Measurements from ENCODE around the gene EP400. TPM values are rescaled to one million over a fixed set of nuclear protein-coding genes. Genes with fewer than 3 reads are reported as not detected.

The EP400 gene
- total and polyA plus RNA-seq, 9 of the 15 experiments (the other 6 are each of a cell fraction or from before 2014, with no cell fraction given): 4.5 to 58.0 (median 7.0) TPM

DNA sequence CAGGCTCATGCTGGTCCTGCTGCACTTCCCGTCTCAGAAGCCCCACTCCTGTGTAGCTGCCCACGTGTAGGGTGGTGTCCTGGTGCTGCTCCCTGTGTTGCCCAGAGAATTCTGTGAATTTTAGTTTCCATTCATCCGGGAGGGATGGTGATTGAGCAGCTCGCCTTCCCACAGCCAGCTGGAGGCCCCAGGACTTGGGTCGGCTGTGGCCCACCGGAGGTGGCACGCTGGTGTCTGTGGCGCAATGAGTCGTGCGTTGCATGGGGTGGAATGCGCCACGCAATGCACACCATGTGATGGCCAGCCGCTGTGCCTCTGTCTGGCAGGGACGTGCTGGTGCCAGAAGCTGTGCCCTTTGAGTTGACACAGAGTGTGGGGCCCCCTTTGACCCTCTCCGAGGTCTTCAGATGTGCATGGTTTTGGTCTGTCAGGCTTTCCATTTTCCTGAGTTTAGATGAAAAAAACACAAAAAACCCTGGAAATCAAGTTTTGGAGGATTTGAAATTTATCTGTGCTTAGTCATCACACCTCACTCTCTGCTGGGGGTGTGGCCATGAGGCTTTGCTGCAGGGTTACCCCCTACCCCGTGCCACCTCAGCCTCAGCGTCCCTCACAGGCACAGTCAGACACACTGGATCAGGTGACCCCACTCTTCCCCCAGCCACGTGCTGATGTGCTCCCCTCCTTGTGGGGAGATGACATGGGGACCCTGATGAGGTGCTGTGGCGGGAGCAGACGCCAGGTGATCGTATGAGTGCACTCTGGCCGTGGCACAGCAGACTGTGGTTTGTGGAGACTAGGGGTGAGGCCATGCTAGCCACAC, 64.6 kb downstream of the EP400 start:
- H3K4me2 ChIP-seq (ENCODE audit: insufficient read depth, low read length): no peak overlapping the region
- H3K9ac ChIP-seq (ENCODE audit: insufficient read depth in 1 of 2, low read depth in 2 of 2, low read length in 2 of 2): peak overlapping the region in 1 of 2 experiments; percentile 39; a peak in 1 of 4 replicates
- no peak for TF ChIP-seq SREBF2 (CRISPR knock-in tag; IDR thresholded peaks at IDR 0.05)
- TF ChIP-seq KDM2B (CRISPR knock-in tag; IDR thresholded peaks at IDR 0.05): no peak
- peak; percentile 40 for TF ChIP-seq RBM22 (IDR thresholded peaks at IDR 0.05; ENCODE audit: low read depth, low read length, poor library complexity, severe bottlenecking)
- TF ChIP-seq POLR2G (IDR thresholded peaks at IDR 0.05; ENCODE audit: low read depth, low read length): peak; percentile 47
- ATAC-seq (no peak; the same call in 2 of the 3 replicates), FAIRE-seq (no peak), DNase-seq (ENCODE audit: extremely low read depth in 1 of 4, low spot score in 3 of 4) (no peak)
- H2AFZ ChIP-seq (ENCODE audit: low read depth, low read length): no peak overlapping the region
- no peak overlapping the region for H3K4me3 ChIP-seq
- in situ Hi-C loops (cut with MboI) (no loop called here), intact Hi-C loops (cut with micrococcal nuclease) (no loop called here)
- H3K4me1 ChIP-seq (replicated peaks in 1 of 2; ENCODE audit: control insufficient read depth in 2 of 2, insufficient read depth in 2 of 2, low read length in 2 of 2): peaks cover 0 to 4% of the 10 kb centered on the region in 2 experiments; a peak in 1 of 5 replicates
- no peaks in the 10 kb centered on the region for H4K20me1 ChIP-seq (replicated peaks; ENCODE audit: control insufficient read depth, insufficient read depth, low read length)
- no peak overlapping the region for H3K27ac ChIP-seq (ENCODE audit: extremely low read depth, low read depth, low read length)
- POLR2A ChIA-PET: no interaction called here
- no peaks in the 10 kb centered on the region for H3K9me1 ChIP-seq (ENCODE audit: control insufficient read depth, insufficient read depth, low read length)
- H3K79me2 ChIP-seq (ENCODE audit: control insufficient read depth, insufficient read depth, low read length): no peaks in the 10 kb centered on the region
- CTCF ChIA-PET (ENCODE audit: low intra/inter-chr PET ratio): no interaction called here
- H3K27me3 ChIP-seq (ENCODE audit: control insufficient read depth in 2 of 2, insufficient read depth in 2 of 2, low read length in 2 of 2): no peaks in the 10 kb centered on the region
- no TSS peak for BruUV-seq (replicated peaks)
- WGBS (ENCODE audit: insufficient coverage, low coverage, missing lambda C conversion rate): 87% methylated on average over 19 of the region's 22 CpGs
- peaks cover 92% of the 10 kb centered on the region; the same call in 2 of the 3 replicates for H3K36me3 ChIP-seq (ENCODE audit: control insufficient read depth, insufficient read depth, low read length)
- H3K9me3 ChIP-seq (replicated peaks; ENCODE audit: control insufficient read depth, insufficient read depth, low read depth, low read length): no peaks in the 10 kb centered on the region

- peak; percentile 33; the same call in 2 of the 3 replicates for ATAC-seq
- Histone ChIP-seq H3K4me2 (ENCODE audit: insufficient read depth, low read length) (no peak overlapping the region), H3K9me3 (replicated peaks; ENCODE audit: control insufficient read depth, insufficient read depth, low read depth, low read length) (no peaks in the 10 kb centered on the region), H3K79me2 (ENCODE audit: control insufficient read depth, insufficient read depth, low read length) (no peaks in the 10 kb centered on the region), H3K4me3 (no peak overlapping the region), H3K27me3 (ENCODE audit: control insufficient read depth in 2 of 2, insufficient read depth in 2 of 2, low read length in 2 of 2) (no peaks in the 10 kb centered on the region), H3K27ac (ENCODE audit: extremely low read depth, low read depth, low read length) (no peak overlapping the region), H4K20me1 (replicated peaks; ENCODE audit: control insufficient read depth, insufficient read depth, low read length) (no peaks in the 10 kb centered on the region), H3K36me3 (ENCODE audit: control insufficient read depth, insufficient read depth, low read length) (peaks cover 95% of the 10 kb centered on the region; the same call in 2 of the 3 replicates), H2AFZ (ENCODE audit: low read depth, low read length) (no peak overlapping the region), H3K9me1 (ENCODE audit: control insufficient read depth, insufficient read depth, low read length) (no peaks in the 10 kb centered on the region), H3K4me1 (replicated peaks in 1 of 2; ENCODE audit: control insufficient read depth in 2 of 2, insufficient read depth in 2 of 2, low read length in 2 of 2) (peaks cover 0 to 4% of the 10 kb centered on the region in 2 experiments; a peak in 1 of 5 replicates), H3K9ac (ENCODE audit: insufficient read depth in 1 of 2, low read depth in 2 of 2, low read length in 2 of 2) (no peak overlapping the region)
- in situ Hi-C loops (cut with MboI): no loop called here
- 96% methylated on average over 6 of the region's 7 CpGs for WGBS (ENCODE audit: insufficient coverage, low coverage, missing lambda C conversion rate)
- no peak for TF ChIP-seq FOXK2 (conservative IDR thresholded peaks at IDR 0.05 in 1 of 2, IDR thresholded peaks at IDR 0.05 in 1 of 2; ENCODE audit: low read depth in 2 of 2)
- peak in 1 of 3 experiments; percentile 41; a peak in 1 of 6 replicates for TF ChIP-seq CTCF (IDR thresholded peaks at IDR 0.05 in 2 of 3, conservative IDR thresholded peaks at IDR 0.05 in 1 of 3; ENCODE audit: insufficient read depth in 2 of 3, low read depth in 1 of 3, low read length in 3 of 3)
- ChIA-PET CTCF (ENCODE audit: low intra/inter-chr PET ratio) (no interaction called here), POLR2A (no interaction called here)
- intact Hi-C loops (cut with micrococcal nuclease): no loop called here
- no peak for FAIRE-seq
- no TSS peak for BruUV-seq (replicated peaks)
- DNase-seq (ENCODE audit: extremely low read depth in 1 of 4, low spot score in 3 of 4): no peak
Measured at GRCh38 chr12:132014915-132015280, 65.2 kb downstream of the EP400 start.
